Neuronal stem cell (in vitro differentiated cells): ENCODE measurements around the gene REXO2.

Experiments used
- DNase-seq: peaks from one replicate; pipeline ENCODE4 v3.0.0-alpha.2; 2013; ENCODE audit warnings: low spot score
- H2AFZ ChIP-seq: one replicate; pipeline ENCODE4 v1.6.1; 2013; ENCODE audit warnings: mild to moderate bottlenecking, low read length, inconsistent platforms
- H2AK5ac ChIP-seq: 2 replicates; pipeline ENCODE4 v1.6.1; 2013; ENCODE audit warnings: low read depth, mild to moderate bottlenecking, inconsistent platforms, low read length, moderate library complexity, mixed read lengths
- H2BK120ac ChIP-seq: 2 replicates; pipeline ENCODE4 v1.6.1; 2013; ENCODE audit warnings: low read depth, mild to moderate bottlenecking, inconsistent platforms, low read length, moderate library complexity, mixed read lengths
- H2BK12ac ChIP-seq: one replicate; pipeline ENCODE4 v1.6.1; 2013; ENCODE audit warnings: low read length, inconsistent platforms
- H2BK15ac ChIP-seq: 2 replicates; pipeline ENCODE4 v1.6.1; 2013; ENCODE audit warnings: mild to moderate bottlenecking, low read length, inconsistent platforms, mixed read lengths
- H2BK5ac ChIP-seq: one replicate; pipeline ENCODE4 v1.6.1; 2013; ENCODE audit warnings: inconsistent platforms, mild to moderate bottlenecking, low read length, moderate library complexity
- H3K14ac ChIP-seq: one replicate; pipeline ENCODE4 v1.6.1; 2013; ENCODE audit warnings: low read length, inconsistent platforms
- H3K18ac ChIP-seq: 2 replicates; pipeline ENCODE4 v1.6.1; 2013; ENCODE audit warnings: low read length, inconsistent platforms
- H3K23ac ChIP-seq: 2 replicates; pipeline ENCODE4 v1.6.1; 2013; ENCODE audit warnings: low read depth, mild to moderate bottlenecking, mixed read lengths, low read length, inconsistent platforms; ENCODE audit not compliant: poor library complexity
- H3K27ac ChIP-seq: replicated peaks from 3 replicates; pipeline ENCODE4 v1.5.1; 2013; ENCODE audit warnings: low read length, inconsistent platforms
- H3K27me3 ChIP-seq, 3 experiments: 2 replicates each; pipeline ENCODE4 v1.6.1; 2013; ENCODE audit warnings: low read length in 3 of 3, mild to moderate bottlenecking in 2 of 3, inconsistent platforms in 1 of 3, low read depth in 1 of 3, mixed read lengths in 1 of 3, moderate library complexity in 1 of 3; ENCODE audit not compliant: control insufficient read depth in 3 of 3, insufficient read depth in 3 of 3
- H3K36me3 ChIP-seq, 2 donors: replicated peaks in 1 of 2; 2 replicates each; pipeline ENCODE4 v1.6.1; 2013; ENCODE audit warnings: low read length in 2 of 2; ENCODE audit not compliant: control insufficient read depth in 2 of 2, insufficient read depth in 2 of 2
- H3K4ac ChIP-seq: 2 replicates; pipeline ENCODE4 v1.6.1; 2013; ENCODE audit warnings: inconsistent platforms, mild to moderate bottlenecking, low read length, moderate library complexity
- H3K4me1 ChIP-seq, 2 donors: 1 replicate in 1 of 2; 2 replicates in 1 of 2; pipeline ENCODE4 v1.6.1; 2013; ENCODE audit warnings: low read length in 2 of 2, low read depth in 1 of 2; ENCODE audit not compliant: control insufficient read depth in 2 of 2, insufficient read depth in 1 of 2
- H3K4me2 ChIP-seq: one replicate; pipeline ENCODE4 v1.6.1; 2013; ENCODE audit warnings: mild to moderate bottlenecking, low read length, inconsistent platforms; ENCODE audit not compliant: insufficient read depth, poor library complexity, severe bottlenecking
- H3K4me3 ChIP-seq, 2 donors: 2 replicates each; pipeline ENCODE4 v1.5.1; 2013; ENCODE audit warnings: low read length in 2 of 2, mild to moderate bottlenecking in 2 of 2, inconsistent platforms in 1 of 2, moderate library complexity in 1 of 2
- H3K79me1 ChIP-seq: one replicate; pipeline ENCODE4 v1.6.1; 2013; ENCODE audit warnings: low read depth, mild to moderate bottlenecking, inconsistent platforms, low read length, moderate library complexity
- H3K9ac ChIP-seq: one replicate; pipeline ENCODE4 v1.6.1; 2013; ENCODE audit warnings: mild to moderate bottlenecking, low read depth, low read length, inconsistent platforms; ENCODE audit not compliant: poor library complexity
- H3K9me3 ChIP-seq, 2 donors: replicated peaks in 1 of 2; 2 replicates each; pipeline versions ENCODE3 to v1.6.1; 2013; ENCODE audit warnings: low read length in 2 of 2, mild to moderate bottlenecking in 2 of 2, inconsistent platforms in 1 of 2, low read depth in 1 of 2, mixed read lengths in 1 of 2, moderate library complexity in 1 of 2; ENCODE audit not compliant: control insufficient read depth in 2 of 2, insufficient read depth in 1 of 2
- H4K8ac ChIP-seq: one replicate; pipeline ENCODE4 v1.6.1; 2013; ENCODE audit warnings: low read depth, mild to moderate bottlenecking, inconsistent platforms, low read length, moderate library complexity
- H4K91ac ChIP-seq: one replicate; pipeline ENCODE4 v1.6.1; 2013; ENCODE audit warnings: low read length, low read depth, mild to moderate bottlenecking, inconsistent platforms; ENCODE audit not compliant: poor library complexity
- WGBS, 2 donors: extraction: QIAGEN DNeasy Blood & Tissue Kit; methylation state at CpG; one replicate each; pipeline ENCODE4 v1.1.7; 2013; ENCODE audit warnings: missing lambda C conversion rate in 2 of 2, mixed read lengths in 1 of 2; ENCODE audit not compliant: insufficient read length in 2 of 2, insufficient replicate concordance in 1 of 2; ENCODE audit errors: extremely low coverage in 2 of 2; 5-methylcytosine and 5-hydroxymethylcytosine counted together

Gene REXO2

DNA sequence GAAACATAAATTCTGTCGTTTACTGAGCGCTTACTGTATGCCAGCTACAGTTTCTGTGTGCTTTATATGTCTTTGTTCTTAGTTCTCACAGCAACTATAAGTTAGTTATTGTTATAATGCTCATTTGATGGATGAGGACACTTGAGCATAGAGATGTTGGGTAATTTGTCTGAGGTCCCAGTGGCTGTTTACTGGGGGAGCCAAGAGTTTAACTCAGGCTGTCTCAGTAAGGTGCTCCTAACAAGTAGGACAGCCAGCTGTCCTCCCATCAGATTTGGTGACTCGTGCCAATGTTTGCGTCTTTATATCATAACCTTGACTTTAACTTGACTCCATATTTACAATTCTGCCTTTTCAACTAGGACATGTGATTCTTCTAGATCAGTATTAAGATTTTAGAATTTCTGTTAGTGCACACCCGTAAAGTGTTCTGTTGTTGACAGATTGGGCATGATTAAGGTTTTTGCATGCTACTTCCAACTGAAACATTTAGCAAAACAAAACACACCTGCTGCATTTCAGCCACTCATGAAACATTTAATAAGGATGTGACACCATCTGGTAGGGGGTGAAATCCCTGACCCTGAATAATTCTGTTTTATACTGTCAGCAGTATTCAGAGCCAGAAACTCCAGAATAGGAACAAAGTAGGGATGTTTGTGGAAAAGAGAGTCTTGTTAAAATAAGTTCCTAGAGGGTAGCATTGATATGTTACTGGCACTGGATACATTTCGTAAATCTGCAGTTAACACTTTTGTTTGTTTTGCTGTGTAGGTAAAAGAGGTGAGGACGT lies 1.9 kb downstream of the REXO2 start:
- Histone ChIP-seq H3K9ac (no peak overlapping the region), H3K4me1 (peaks cover 0 to 4% of the 10 kb centered on the region in 2 donors), H2BK15ac (no peak overlapping the region), H3K4me2 (no peak overlapping the region), H2AFZ (no peak overlapping the region), H3K79me1 (no peaks in the 10 kb centered on the region), H3K18ac (no peak overlapping the region), H4K91ac (no peak overlapping the region), H3K4ac (no peak overlapping the region), H2BK120ac (no peak overlapping the region), H3K23ac (no peak overlapping the region), H3K4me3 (no peak overlapping the region), H3K27me3 (no peaks in the 10 kb centered on the region), H2AK5ac (no peak overlapping the region), H4K8ac (no peak overlapping the region), H2BK12ac (no peak overlapping the region), H3K27ac (no peak overlapping the region), H2BK5ac (no peak overlapping the region), H3K36me3 (peaks cover 0 to 7% of the 10 kb centered on the region in 2 donors), H3K14ac (no peak overlapping the region), H3K9me3 (no peaks in the 10 kb centered on the region)
- WGBS, 2 donors = no CpG with 5 or more reads among the region's 7 CpGs
- DNase-seq = no peak

DNA sequence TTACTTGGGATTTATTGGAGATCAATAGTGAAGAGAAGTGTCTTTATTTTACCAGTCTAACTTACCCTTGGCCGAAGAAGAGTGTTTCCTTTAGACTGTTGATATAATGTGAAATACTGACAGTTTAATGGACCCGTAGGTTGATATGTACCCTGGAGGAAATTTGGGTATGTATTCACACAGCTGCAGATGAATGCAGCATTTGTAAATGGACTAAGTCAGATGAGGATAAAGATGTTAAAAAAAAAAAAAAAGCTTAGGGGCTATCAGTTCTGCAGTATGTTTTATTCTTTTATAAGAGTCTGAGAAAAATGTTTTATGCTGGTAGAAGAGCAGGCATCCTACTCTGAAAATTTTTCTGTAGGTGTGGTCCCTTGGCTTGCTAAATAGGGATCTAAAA lies 2.7 kb downstream of the REXO2 start:
- Histone ChIP-seq H3K9me3 (no peaks in the 10 kb centered on the region), H3K23ac (no peak overlapping the region), H3K79me1 (no peaks in the 10 kb centered on the region), H3K18ac (no peak overlapping the region), H4K8ac (no peak overlapping the region), H4K91ac (no peak overlapping the region), H3K4me2 (no peak overlapping the region), H3K4ac (no peak overlapping the region), H2BK120ac (no peak overlapping the region), H2BK12ac (no peak overlapping the region), H3K36me3 (peaks cover 0 to 7% of the 10 kb centered on the region in 2 donors), H3K9ac (no peak overlapping the region), H2BK15ac (no peak overlapping the region), H2BK5ac (no peak overlapping the region), H3K27ac (no peak overlapping the region), H2AFZ (no peak overlapping the region), H2AK5ac (no peak overlapping the region), H3K27me3 (no peaks in the 10 kb centered on the region), H3K4me3 (no peak overlapping the region), H3K4me1 (peaks cover 0 to 4% of the 10 kb centered on the region in 2 donors), H3K14ac (no peak overlapping the region)
- no peak for DNase-seq
- WGBS, 2 donors = no CpG with 5 or more reads among the region's 2 CpGs

DNA sequence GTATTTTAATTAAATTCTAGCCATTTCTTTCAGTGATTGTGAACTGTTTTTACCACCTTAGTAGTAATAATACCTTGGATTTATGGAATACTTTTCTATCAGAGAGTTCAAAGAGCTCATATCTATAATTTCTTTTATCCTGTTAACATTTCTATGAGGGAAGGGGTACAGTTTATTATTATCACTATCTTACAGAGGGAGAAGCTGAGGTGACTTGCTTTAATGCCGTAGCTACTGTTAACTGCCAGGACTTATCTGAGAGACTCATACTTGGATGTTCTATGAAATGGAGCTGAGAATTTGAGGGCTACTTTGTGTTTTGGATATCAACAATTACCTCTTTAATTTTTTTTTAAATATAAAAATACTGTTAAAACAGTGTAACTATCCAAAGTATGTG lies 3.3 kb downstream of the REXO2 start:
- H3K9ac ChIP-seq = no peak overlapping the region
- no peak overlapping the region for H3K23ac ChIP-seq
- no peak overlapping the region for H2AK5ac ChIP-seq
- no CpG with 5 or more reads among the region's 1 CpG for WGBS, 2 donors
- H2BK5ac ChIP-seq = no peak overlapping the region
- H3K4me3 ChIP-seq = no peak overlapping the region
- no peak overlapping the region for H2AFZ ChIP-seq
- H3K4me2 ChIP-seq = no peak overlapping the region
- H3K27ac ChIP-seq = no peak overlapping the region
- H3K79me1 ChIP-seq = no peaks in the 10 kb centered on the region
- peaks cover 0 to 7% of the 10 kb centered on the region in 2 donors for H3K36me3 ChIP-seq
- H3K4ac ChIP-seq = no peak overlapping the region
- no peak overlapping the region for H4K8ac ChIP-seq
- H3K9me3 ChIP-seq = no peaks in the 10 kb centered on the region
- H2BK15ac ChIP-seq = no peak overlapping the region
- no peak overlapping the region for H3K18ac ChIP-seq
- no peak for DNase-seq
- H2BK12ac ChIP-seq = no peak overlapping the region
- H2BK120ac ChIP-seq = no peak overlapping the region
- no peak overlapping the region for H3K14ac ChIP-seq
- H3K27me3 ChIP-seq = no peaks in the 10 kb centered on the region
- H3K4me1 ChIP-seq = peaks cover 0 to 4% of the 10 kb centered on the region in 2 donors
- no peak overlapping the region for H4K91ac ChIP-seq

DNA sequence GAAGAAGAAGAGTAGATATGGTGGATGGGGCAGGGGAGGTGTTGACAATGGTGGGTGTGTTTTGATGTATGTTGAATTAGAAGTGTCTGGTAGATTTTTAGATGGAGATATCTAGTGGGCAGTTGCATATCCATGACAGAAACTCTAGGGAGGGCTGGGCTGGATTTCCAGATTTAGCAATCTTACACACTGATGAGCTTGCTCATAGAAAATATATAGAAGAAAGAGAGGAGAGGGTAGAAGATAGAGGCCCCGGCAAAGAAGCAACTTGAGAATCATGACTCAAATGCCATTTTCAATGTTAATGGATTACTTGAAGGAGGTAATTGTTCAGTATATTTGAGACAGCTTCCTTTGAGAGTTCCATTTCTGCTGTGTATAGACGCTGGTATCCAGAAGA lies 8.2 kb downstream of the REXO2 start:
- Histone ChIP-seq H2BK12ac (no peak overlapping the region), H2BK120ac (no peak overlapping the region), H3K36me3 (peaks cover 4 to 33% of the 10 kb centered on the region in 2 donors), H2BK5ac (no peak overlapping the region), H3K9ac (no peak overlapping the region), H4K8ac (no peak overlapping the region), H2AK5ac (no peak overlapping the region), H3K23ac (no peak overlapping the region), H3K27ac (no peak overlapping the region), H3K4me3 (no peak overlapping the region), H3K4ac (no peak overlapping the region), H3K4me2 (no peak overlapping the region), H4K91ac (no peak overlapping the region), H3K27me3 (no peaks in the 10 kb centered on the region), H3K18ac (no peak overlapping the region), H3K14ac (no peak overlapping the region), H2AFZ (no peak overlapping the region), H2BK15ac (no peak overlapping the region), H3K79me1 (no peaks in the 10 kb centered on the region), H3K4me1 (no peaks in the 10 kb centered on the region), H3K9me3 (no peaks in the 10 kb centered on the region)
- no peak for DNase-seq
- WGBS, 2 donors = no CpG with 5 or more reads among the region's 2 CpGs
